ENCODE results near the gene MEPE. TPM values are rescaled to one million over a fixed set of nuclear protein-coding genes. Genes with fewer than 3 reads are reported as not detected.

Gene MEPE
- total RNA-seq, 4 donors from 2014 or later: not detected

DNA sequence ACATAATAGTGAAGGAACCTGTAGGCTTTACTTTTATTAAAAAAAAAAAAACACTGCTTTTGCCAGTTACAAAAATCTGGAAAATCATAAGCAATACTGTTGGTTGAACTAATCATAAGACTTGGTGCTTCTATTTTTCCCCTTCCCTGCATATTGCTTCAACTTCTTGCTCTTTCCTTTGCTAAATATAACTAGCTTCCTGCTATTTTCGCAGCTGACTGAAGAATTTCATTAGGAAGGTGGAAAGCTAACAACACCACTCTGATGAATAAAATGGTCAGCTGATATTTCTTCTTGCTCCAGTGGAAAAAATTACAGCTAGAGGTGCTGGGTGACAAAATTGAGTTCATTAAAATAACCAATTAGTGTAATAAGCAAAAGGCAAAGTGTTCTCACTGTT, 39.3 kb downstream of the MEPE start:
- intact Hi-C loops (cut with DNase I; ENCODE audit: low total_unique reads) (no loop called here), in situ Hi-C loops (cut with MboI; ENCODE audit: low pct_ligation_motif_present in 1 of 4, low pct_unique_long_range_greater_than_20kb in 1 of 4, low sequenced_read_pairs in 3 of 4) (loop anchor here in 2 of 4 donors (25.0 kb wide), 1 partner anchor 340 kb away; no protein-coding TSS in a partner anchor)
- Histone ChIP-seq H3K36me3 (no peaks in the 10 kb centered on the region), H3K27me3 (no peaks in the 10 kb centered on the region), H3K4me3 (no peak overlapping the region), H3K4me1 (no peaks in the 10 kb centered on the region), H3K27ac (no peak overlapping the region), H3K9me3 (no peaks in the 10 kb centered on the region)
- no peak for TF ChIP-seq POLR2AphosphoS5 (IDR thresholded peaks at IDR 0.05)
- TF ChIP-seq EP300 (IDR thresholded peaks at IDR 0.05; ENCODE audit: low read depth): no peak
- no peak for TF ChIP-seq POLR2A (IDR thresholded peaks at IDR 0.05)
- TF ChIP-seq, protein P1, sequence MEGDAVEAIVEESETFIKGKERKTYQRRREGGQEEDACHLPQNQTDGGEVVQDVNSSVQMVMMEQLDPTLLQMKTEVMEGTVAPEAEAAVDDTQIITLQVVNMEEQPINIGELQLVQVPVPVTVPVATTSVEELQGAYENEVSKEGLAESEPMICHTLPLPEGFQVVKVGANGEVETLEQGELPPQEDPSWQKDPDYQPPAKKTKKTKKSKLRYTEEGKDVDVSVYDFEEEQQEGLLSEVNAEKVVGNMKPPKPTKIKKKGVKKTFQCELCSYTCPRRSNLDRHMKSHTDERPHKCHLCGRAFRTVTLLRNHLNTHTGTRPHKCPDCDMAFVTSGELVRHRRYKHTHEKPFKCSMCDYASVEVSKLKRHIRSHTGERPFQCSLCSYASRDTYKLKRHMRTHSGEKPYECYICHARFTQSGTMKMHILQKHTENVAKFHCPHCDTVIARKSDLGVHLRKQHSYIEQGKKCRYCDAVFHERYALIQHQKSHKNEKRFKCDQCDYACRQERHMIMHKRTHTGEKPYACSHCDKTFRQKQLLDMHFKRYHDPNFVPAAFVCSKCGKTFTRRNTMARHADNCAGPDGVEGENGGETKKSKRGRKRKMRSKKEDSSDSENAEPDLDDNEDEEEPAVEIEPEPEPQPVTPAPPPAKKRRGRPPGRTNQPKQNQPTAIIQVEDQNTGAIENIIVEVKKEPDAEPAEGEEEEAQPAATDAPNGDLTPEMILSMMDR (IDR thresholded peaks at IDR 0.05): no peak
- WGBS, 2 donors (ENCODE audit: low coverage in 1 of 2): 53 to 58% methylated on average over 1 of the region's 1 CpG
- DNase-seq: no peak

DNA sequence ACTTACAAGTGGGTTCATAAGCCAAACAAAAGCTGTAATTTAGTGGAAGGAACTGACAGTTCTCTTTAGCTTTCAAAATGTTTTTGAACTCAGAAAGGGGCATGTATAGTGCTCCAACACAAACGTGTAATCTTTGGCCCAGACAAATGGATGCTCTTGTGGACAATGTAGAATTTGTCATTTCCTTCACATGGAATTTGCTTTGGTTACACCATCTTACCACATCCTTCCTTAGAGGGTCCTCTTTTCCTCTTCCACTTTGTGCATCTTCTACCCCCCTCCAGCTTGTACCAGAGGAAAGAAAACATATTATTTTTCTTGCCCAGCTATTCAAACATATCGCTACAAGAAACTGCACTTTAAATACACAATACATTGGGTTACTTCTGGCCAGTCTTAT, 42.4 kb downstream of the MEPE start:
- 71 to 78% methylated on average over 2 of the region's 2 CpGs for WGBS, 2 donors (ENCODE audit: low coverage in 1 of 2)
- no peak for DNase-seq
- Histone ChIP-seq H3K27ac (no peak overlapping the region), H3K4me3 (no peak overlapping the region), H3K9me3 (no peaks in the 10 kb centered on the region), H3K4me1 (no peaks in the 10 kb centered on the region), H3K27me3 (no peaks in the 10 kb centered on the region), H3K36me3 (no peaks in the 10 kb centered on the region)
- in situ Hi-C loops (cut with MboI; ENCODE audit: low pct_ligation_motif_present in 1 of 4, low pct_unique_long_range_greater_than_20kb in 1 of 4, low sequenced_read_pairs in 3 of 4) (no loop called here), intact Hi-C loops (cut with DNase I; ENCODE audit: low total_unique reads) (no loop called here)
- no peak for TF ChIP-seq EP300 (IDR thresholded peaks at IDR 0.05; ENCODE audit: low read depth)
- TF ChIP-seq, protein P1 (IDR thresholded peaks at IDR 0.05): no peak
- no peak for TF ChIP-seq POLR2AphosphoS5 (IDR thresholded peaks at IDR 0.05)
- no peak for TF ChIP-seq POLR2A (IDR thresholded peaks at IDR 0.05)

DNA sequence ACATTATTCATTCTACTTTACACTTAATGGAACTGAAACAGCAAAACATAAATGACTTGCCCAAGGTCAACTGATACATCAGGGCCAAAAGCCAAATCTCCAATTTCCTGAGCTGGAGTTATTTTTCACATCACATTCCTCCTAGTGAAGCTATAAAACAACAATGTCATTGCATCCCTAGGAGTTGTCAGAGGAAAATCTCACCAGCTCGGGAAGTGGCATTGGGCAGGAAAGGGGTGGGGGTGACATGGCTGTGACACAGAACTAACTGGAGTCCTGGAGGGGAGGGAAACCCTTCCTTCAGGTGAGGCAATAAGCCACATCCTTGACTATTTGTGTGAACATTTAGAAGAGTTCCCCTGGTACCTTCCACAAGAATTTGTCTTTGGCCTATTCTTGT, 47.3 kb downstream of the MEPE start:
- Histone ChIP-seq H3K4me3 (no peak overlapping the region), H3K27me3 (no peaks in the 10 kb centered on the region), H3K9me3 (no peaks in the 10 kb centered on the region), H3K4me1 (peaks cover 0 to 4% (median 0%) of the 10 kb centered on the region in 4 donors), H3K36me3 (no peaks in the 10 kb centered on the region), H3K27ac (no peak overlapping the region)
- in situ Hi-C loops (cut with MboI; ENCODE audit: low pct_ligation_motif_present in 1 of 4, low pct_unique_long_range_greater_than_20kb in 1 of 4, low sequenced_read_pairs in 3 of 4): no loop called here
- TF ChIP-seq, protein P1 (IDR thresholded peaks at IDR 0.05): no peak
- TF ChIP-seq POLR2A (IDR thresholded peaks at IDR 0.05): no peak
- TF ChIP-seq POLR2AphosphoS5 (IDR thresholded peaks at IDR 0.05): no peak
- TF ChIP-seq EP300 (IDR thresholded peaks at IDR 0.05; ENCODE audit: low read depth): no peak
- WGBS, 2 donors (ENCODE audit: low coverage in 1 of 2): 40 to 64% methylated on average over 1 of the region's 1 CpG
- intact Hi-C loops (cut with DNase I; ENCODE audit: low total_unique reads): no loop called here
- no peak for DNase-seq

DNA sequence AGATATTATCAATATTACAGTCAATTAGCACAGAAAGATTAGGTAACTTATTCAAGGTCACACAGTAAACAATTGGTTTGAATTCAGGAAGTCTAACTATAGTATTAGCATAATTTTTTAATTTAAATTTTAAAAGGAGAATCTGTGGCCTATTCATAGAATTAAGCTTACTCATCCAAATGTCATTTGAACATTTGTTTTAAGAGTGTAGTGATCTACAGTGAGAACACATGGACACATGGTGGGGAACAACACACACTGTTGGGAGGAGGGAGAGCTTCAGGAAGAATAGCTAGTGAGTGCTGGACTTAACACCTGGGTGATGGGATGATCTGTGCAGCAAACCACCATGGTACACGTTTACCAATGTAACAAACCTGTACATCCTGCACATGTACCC, 48.3 kb downstream of the MEPE start:
- intact Hi-C loops (cut with DNase I; ENCODE audit: low total_unique reads): no loop called here
- H3K4me1 ChIP-seq: peaks cover 0 to 4% (median 0%) of the 10 kb centered on the region in 4 donors
- no peaks in the 10 kb centered on the region for H3K9me3 ChIP-seq
- no peak for TF ChIP-seq POLR2A (IDR thresholded peaks at IDR 0.05)
- no peak for TF ChIP-seq EP300 (IDR thresholded peaks at IDR 0.05; ENCODE audit: low read depth)
- no peak for TF ChIP-seq POLR2AphosphoS5 (IDR thresholded peaks at IDR 0.05)
- TF ChIP-seq, protein P1 (IDR thresholded peaks at IDR 0.05): no peak
- DNase-seq: no peak
- no peak overlapping the region for H3K4me3 ChIP-seq
- 38 to 52% methylated on average over 1 of the region's 1 CpG for WGBS, 2 donors (ENCODE audit: low coverage in 1 of 2)
- in situ Hi-C loops (cut with MboI; ENCODE audit: low pct_ligation_motif_present in 1 of 4, low pct_unique_long_range_greater_than_20kb in 1 of 4, low sequenced_read_pairs in 3 of 4): no loop called here
- no peaks in the 10 kb centered on the region for H3K27me3 ChIP-seq
- no peaks in the 10 kb centered on the region for H3K36me3 ChIP-seq
- H3K27ac ChIP-seq: no peak overlapping the region
